Heart left ventricle (tissue), 16 donors: Measurements from ENCODE around the gene GNAI2. TPM values are rescaled to one million over a fixed set of nuclear protein-coding genes. Genes with fewer than 3 reads are reported as not detected.

Source experiments
- ATAC-seq, 4 donors: fragments of 200-7000 bp; cut with Tn5 transposase; one replicate each; pipeline ENCODE4 v1.9.1; 2020 to 2022; ENCODE audit warnings: moderate library complexity in 4 of 4, mild to moderate bottlenecking in 3 of 4, moderate number of reproducible peaks in 1 of 4
- DNase-seq, 5 donors: peaks; one replicate each; pipeline ENCODE4 v3.0.0-alpha.2; 2020
- H3K27ac ChIP-seq, 12 donors: fragments of 200-600 bp; sonication (generic) in 4 of 12; one replicate each; pipeline versions ENCODE4 v1.5.0 to v1.8.0; 2016 to 2022; ENCODE audit warnings: mild to moderate bottlenecking in 2 of 12
- H3K27me3 ChIP-seq, 9 donors: fragments of 200-600 bp; sonication (generic) in 2 of 9; one replicate each; pipeline versions ENCODE4 v1.5.1 to v1.8.0; 2016 to 2022; ENCODE audit warnings: mild to moderate bottlenecking in 3 of 9
- H3K36me3 ChIP-seq, 9 donors: fragments of 200-600 bp; sonication (generic) in 2 of 9; one replicate each; pipeline versions ENCODE4 v1.5.0 to v1.8.0; 2018 to 2022; ENCODE audit warnings: mild to moderate bottlenecking in 2 of 9
- H3K4me1 ChIP-seq, 12 donors: fragments of 200-600 bp; sonication (generic) in 4 of 12; one replicate each; pipeline versions ENCODE4 v1.5.0 to v1.8.0; 2016 to 2022; ENCODE audit warnings: mild to moderate bottlenecking in 3 of 12
- H3K4me3 ChIP-seq, 12 donors: fragments of 200-600 bp; sonication (generic) in 4 of 12; one replicate each; pipeline versions ENCODE4 v1.5.0 to v1.8.0; 2017 to 2022; ENCODE audit warnings: mild to moderate bottlenecking in 9 of 12, moderate library complexity in 4 of 12
- H3K9me3 ChIP-seq, 12 donors: fragments of 200-600 bp; sonication (generic) in 4 of 12; one replicate each; pipeline versions ENCODE4 v1.5.0 to v1.8.0; 2016 to 2022; ENCODE audit warnings: mild to moderate bottlenecking in 1 of 12
- POLR2A ChIP-seq, 2 donors: fragments of 450-650 bp; IDR thresholded peaks; one replicate each; pipeline ENCODE4 v1.6.1; 2017; ENCODE audit warnings: antibody characterized with exemption in 2 of 2, mild to moderate bottlenecking in 2 of 2, moderate library complexity in 2 of 2
- WGBS, 4 donors: extraction: QIAGEN DNeasy Blood & Tissue Kit in 2 of 4; methylation state at CpG; one replicate each; pipeline versions ENCODE4 v1.1.5 to v1.1.7; 2013 to 2018; 5-methylcytosine and 5-hydroxymethylcytosine counted together
- intact Hi-C, 10 donors: fragments of 100-400 bp; cut with DNase I; formaldehyde crosslinking; loops; one replicate each; pipeline versions ENCODE4 v1.11.1 to v1.14.2; 2022
- polyA plus RNA-seq, 2 donors: library from polyadenylated mRNA; stranded (reverse); fragments of 200-250 nt; gene quantifications; one replicate each; pipeline ENCODE4 v1.2.3, GENCODE V29; 2013
- total RNA-seq, 9 donors: library from RNA; depleted of rRNA in 2 of 9; stranded (reverse); fragments of >200 nt in 2 of 9; fragmentation: NEBNext Ultra II Directional in 3 of 9; extraction: Animal tissue kit (Norgen Biotek cat#: 25700) in 3 of 9; gene quantifications; one replicate each; pipeline versions ENCODE4 v1.1.0 to v1.2.4, GENCODE V29; 2016 to 2023
- TF ChIP-seq, protein P1 (sequence below), 12 donors: fragments of 200-600 bp; sonication (generic) in 4 of 12; IDR thresholded peaks; one replicate each; pipeline versions ENCODE4 v1.5.0 to v1.8.0; 2018 to 2022; ENCODE audit warnings: antibody characterized with exemption in 12 of 12, mild to moderate bottlenecking in 5 of 12
- donor health status: ischemic (EF 13 %, LVEDD 7.1; RV severe dilation, severe dysfunction).
- donor health status: healthy with polysubstance abuse.
- donor health status: DM: no; HTN: yes; CAD: no.
- donor health status: DM: no; HTN: no; CAD: no.
- donor health status: ischemic (EF 25% LVEDD 6.9; RV normal size, moderate dysfunction).
- donor health status: ischemic (EF 25% LVEDD 5.7; RV mildly dilated, moderate dysfunction).
- donor health status: healthy.
- donor health status: DM: yes; HTN: yes; CAD: no.
- donor health status: ischemic (EF 35%, LVEDD 5.7; RV mildly dilated, moderate dysfunction).
- donor health status: nonischemic (EF 11% LVEDD 7.7; RV severe dilation, severe dysfunction).
- donor health status: DM: yes; HTN: yes; CAD: no.
- donor health status: PGD.
- donor health status: ischemic (EF 29% LVEDD 5.4; RV normal size, mild dysfunction).
- donor health status: nonischemic (EF 23%, LVEDD 6.1; RV moderate dilation, normal function).

The GNAI2 gene
- total and polyA plus RNA-seq, 11 donors, result 93.2 to 365 (median 140) TPM

DNA sequence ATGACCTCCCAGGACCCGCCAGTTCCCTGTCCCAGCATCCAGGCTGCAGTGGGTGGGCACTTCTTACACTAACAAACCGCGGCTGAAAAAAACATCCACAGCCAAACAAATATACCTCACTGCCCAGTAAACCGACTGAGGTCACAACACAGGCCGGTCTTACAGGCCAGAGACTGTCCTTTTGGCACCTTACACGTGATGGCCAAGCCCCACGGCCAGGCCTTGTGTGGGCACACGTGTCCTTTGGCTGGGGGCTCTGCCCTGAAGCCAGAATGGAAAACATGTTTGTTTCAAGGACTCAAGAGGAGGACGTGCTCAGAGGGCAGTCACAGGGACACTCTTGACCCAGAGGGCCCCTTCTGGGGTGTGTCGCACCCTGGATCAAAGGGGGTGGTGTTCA, 21.2 kb upstream of the GNAI2 start:
- DNase-seq, result no peak
- H3K36me3 ChIP-seq, result no peaks in the 10 kb centered on the region
- H3K27ac ChIP-seq, result no peak overlapping the region
- no peak for ATAC-seq
- H3K4me1 ChIP-seq, result no peaks in the 10 kb centered on the region
- intact Hi-C loops, result no loop called here
- WGBS, 4 donors, result 70 to 84% (median 71%) methylated on average over 7 to 10 of the region's 10 CpGs
- no peaks in the 10 kb centered on the region for H3K27me3 ChIP-seq
- no peak overlapping the region for H3K4me3 ChIP-seq
- TF ChIP-seq, protein P1, sequence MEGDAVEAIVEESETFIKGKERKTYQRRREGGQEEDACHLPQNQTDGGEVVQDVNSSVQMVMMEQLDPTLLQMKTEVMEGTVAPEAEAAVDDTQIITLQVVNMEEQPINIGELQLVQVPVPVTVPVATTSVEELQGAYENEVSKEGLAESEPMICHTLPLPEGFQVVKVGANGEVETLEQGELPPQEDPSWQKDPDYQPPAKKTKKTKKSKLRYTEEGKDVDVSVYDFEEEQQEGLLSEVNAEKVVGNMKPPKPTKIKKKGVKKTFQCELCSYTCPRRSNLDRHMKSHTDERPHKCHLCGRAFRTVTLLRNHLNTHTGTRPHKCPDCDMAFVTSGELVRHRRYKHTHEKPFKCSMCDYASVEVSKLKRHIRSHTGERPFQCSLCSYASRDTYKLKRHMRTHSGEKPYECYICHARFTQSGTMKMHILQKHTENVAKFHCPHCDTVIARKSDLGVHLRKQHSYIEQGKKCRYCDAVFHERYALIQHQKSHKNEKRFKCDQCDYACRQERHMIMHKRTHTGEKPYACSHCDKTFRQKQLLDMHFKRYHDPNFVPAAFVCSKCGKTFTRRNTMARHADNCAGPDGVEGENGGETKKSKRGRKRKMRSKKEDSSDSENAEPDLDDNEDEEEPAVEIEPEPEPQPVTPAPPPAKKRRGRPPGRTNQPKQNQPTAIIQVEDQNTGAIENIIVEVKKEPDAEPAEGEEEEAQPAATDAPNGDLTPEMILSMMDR (IDR thresholded peaks at IDR 0.05), result no peak
- no peak for TF ChIP-seq POLR2A (IDR thresholded peaks at IDR 0.05)
- no peaks in the 10 kb centered on the region for H3K9me3 ChIP-seq

DNA sequence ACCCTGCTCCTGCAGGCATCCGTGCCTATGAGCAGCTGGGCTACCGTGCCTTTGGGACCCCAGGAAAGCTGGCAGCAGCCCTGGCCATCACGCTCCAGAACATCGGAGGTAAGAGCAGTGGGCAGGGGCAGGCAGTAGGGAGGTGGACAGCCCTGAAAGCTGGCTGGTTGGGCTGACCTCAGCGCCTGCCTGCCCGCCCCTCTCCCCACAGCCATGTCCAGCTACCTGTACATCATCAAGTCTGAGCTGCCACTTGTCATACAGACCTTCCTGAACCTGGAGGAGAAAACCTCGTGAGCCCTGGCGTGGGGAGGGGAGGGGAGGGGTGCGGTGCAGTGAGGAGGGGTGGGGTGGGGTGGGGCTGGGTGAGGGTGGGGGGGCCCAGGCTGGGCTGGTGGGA, 20.5 kb upstream of the GNAI2 start:
- TF ChIP-seq, protein P1 (IDR thresholded peaks at IDR 0.05), result no peak
- TF ChIP-seq POLR2A (IDR thresholded peaks at IDR 0.05), result no peak
- ATAC-seq (no peak), DNase-seq (no peak)
- H3K27ac ChIP-seq, result no peak overlapping the region
- intact Hi-C loops, result no loop called here
- H3K27me3 ChIP-seq, result no peaks in the 10 kb centered on the region
- 64 to 70% (median 66%) methylated on average over 6 to 9 of the region's 9 CpGs for WGBS, 4 donors
- no peaks in the 10 kb centered on the region for H3K9me3 ChIP-seq
- H3K4me3 ChIP-seq, result no peak overlapping the region
- H3K4me1 ChIP-seq, result peaks cover 0 to 4% (median 0%) of the 10 kb centered on the region in 12 donors
- H3K36me3 ChIP-seq, result no peaks in the 10 kb centered on the region

DNA sequence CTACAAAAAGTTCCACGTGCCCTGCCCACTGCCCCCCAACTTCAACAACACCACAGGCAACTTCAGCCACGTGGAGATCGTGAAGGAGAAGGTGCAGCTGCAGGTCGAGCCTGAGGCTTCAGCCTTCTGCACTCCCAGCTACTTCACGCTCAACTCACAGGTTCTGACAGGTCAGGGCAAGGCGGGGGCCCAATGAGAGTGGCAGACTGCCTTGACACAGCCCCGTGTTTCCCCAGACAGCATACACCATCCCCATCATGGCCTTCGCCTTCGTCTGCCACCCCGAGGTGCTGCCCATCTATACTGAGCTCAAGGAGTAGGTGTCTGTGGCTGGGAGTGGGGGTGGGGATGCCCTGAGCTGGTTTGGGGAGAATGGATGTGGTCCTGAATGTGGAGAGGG, 18.3 kb upstream of the GNAI2 start:
- 81 to 85% (median 83%) methylated on average over 8 to 10 of the region's 10 CpGs for WGBS, 4 donors
- TF ChIP-seq POLR2A (IDR thresholded peaks at IDR 0.05), result no peak
- TF ChIP-seq, protein P1 (IDR thresholded peaks at IDR 0.05), result no peak
- H3K27me3 ChIP-seq, result no peaks in the 10 kb centered on the region
- no peak overlapping the region for H3K27ac ChIP-seq
- H3K4me1 ChIP-seq, result peaks cover 0 to 6% (median 0%) of the 10 kb centered on the region in 12 donors
- H3K9me3 ChIP-seq, result no peaks in the 10 kb centered on the region
- no peak overlapping the region for H3K4me3 ChIP-seq
- no peaks in the 10 kb centered on the region for H3K36me3 ChIP-seq
- no peak for ATAC-seq
- intact Hi-C loops, result no loop called here
- no peak for DNase-seq

DNA sequence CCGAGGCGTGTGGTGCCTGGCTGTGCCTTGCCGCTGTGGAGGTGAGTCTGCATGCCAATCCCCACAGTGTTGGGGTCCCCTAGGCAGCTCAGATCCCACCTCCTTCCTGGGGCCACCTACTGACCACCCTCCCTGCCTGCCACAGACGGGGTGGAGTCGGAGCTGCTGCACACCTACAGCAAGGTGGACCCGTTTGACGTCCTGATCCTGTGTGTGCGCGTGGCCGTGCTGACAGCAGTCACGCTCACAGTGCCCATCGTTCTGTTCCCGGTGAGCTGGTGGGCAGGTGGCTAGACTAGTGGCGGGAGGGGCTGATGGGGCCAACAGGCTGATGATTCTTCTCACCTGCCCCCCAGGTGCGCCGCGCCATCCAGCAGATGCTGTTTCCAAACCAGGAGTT, 17.6 kb upstream of the GNAI2 start:
- Histone ChIP-seq H3K4me3 (no peak overlapping the region), H3K27me3 (no peaks in the 10 kb centered on the region), H3K36me3 (no peaks in the 10 kb centered on the region), H3K9me3 (no peaks in the 10 kb centered on the region), H3K27ac (no peak overlapping the region), H3K4me1 (peaks cover 0 to 6% (median 0%) of the 10 kb centered on the region in 12 donors)
- WGBS, 4 donors, result 89 to 96% (median 93%) methylated on average over 17 of the region's 17 CpGs; no CpG with 5 or more reads in 1 of the 4 donors
- ATAC-seq (no peak), DNase-seq (no peak)
- intact Hi-C loops, result no loop called here
- TF ChIP-seq POLR2A (IDR thresholded peaks at IDR 0.05), result no peak
- TF ChIP-seq, protein P1 (IDR thresholded peaks at IDR 0.05), result no peak
